Measurements from ENCODE around the gene FAM13A.

- TF ChIP-seq POLR2AphosphoS5 (IDR thresholded peaks at IDR 0.05) = no peak
- TF ChIP-seq CTCF (IDR thresholded peaks at IDR 0.05; ENCODE audit: poor library complexity, severe bottlenecking) = no peak
- no peak for TF ChIP-seq EP300 (conservative IDR thresholded peaks at IDR 0.05; ENCODE audit: poor library complexity, severe bottlenecking)
- TF ChIP-seq TAF1 (IDR thresholded peaks at IDR 0.05; ENCODE audit: low read depth) = no peak
- no peak for TF ChIP-seq REST (IDR thresholded peaks at IDR 0.05; ENCODE audit: borderline replicate concordance)
- TF ChIP-seq RAD21 (conservative IDR thresholded peaks at IDR 0.05) = no peak
- TF ChIP-seq SMC3 (conservative IDR thresholded peaks at IDR 0.05; ENCODE audit: poor library complexity) = no peak
- no peak for TF ChIP-seq EZH2 (IDR thresholded peaks at IDR 0.05; ENCODE audit: borderline replicate concordance, insufficient read depth, low read length, poor library complexity, severe bottlenecking)
- no peak for TF ChIP-seq MXI1 (conservative IDR thresholded peaks at IDR 0.05; ENCODE audit: poor library complexity, severe bottlenecking)
Observed at GRCh38 chr4:88967883-88968331, 89.1 kb downstream of the FAM13A start.
